Body of pancreas (tissue), 4 donors: ENCODE data around the gene ARID1A.
A peak's percentile ranks its signal among the peaks of the same experiment; 100 is the strongest.

Source experiments
- POLR2A ChIP-seq, 3 donors: fragments of 450-650 bp; IDR thresholded peaks; one replicate each; pipeline ENCODE4 v1.6.1; 2016; ENCODE audit warnings: antibody characterized with exemption in 3 of 3, mild to moderate bottlenecking in 2 of 3
- TF ChIP-seq, protein P1 (sequence below), 7 experiments: fragments of 450-650 bp in 4 of 7; fragments of 200-600 bp in 3 of 7; sonication (generic) in 3 of 7; IDR thresholded peaks; one replicate each; pipeline ENCODE4 v1.5.1; 2016 to 2019; ENCODE audit warnings: antibody characterized with exemption in 7 of 7

DNA sequence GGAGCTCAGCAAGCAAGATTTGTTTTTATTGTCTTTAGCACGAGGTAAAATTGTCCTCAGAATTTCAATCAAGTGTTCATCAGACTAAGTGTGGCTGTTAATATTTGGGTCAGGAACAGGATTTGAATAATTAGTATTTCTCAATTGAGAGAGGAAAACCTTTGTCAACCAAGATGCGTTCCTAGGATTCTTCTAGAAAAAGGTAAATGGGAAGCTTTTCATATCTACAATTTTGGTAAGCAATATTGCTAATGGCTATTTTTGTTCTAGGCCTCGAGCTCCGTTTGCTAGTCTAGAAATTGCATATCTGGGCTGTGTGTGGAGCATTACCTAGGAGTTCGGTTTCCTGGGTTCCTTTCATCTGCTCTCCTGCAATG is 87.8 kb downstream of the ARID1A start:
- TF ChIP-seq, protein P1, sequence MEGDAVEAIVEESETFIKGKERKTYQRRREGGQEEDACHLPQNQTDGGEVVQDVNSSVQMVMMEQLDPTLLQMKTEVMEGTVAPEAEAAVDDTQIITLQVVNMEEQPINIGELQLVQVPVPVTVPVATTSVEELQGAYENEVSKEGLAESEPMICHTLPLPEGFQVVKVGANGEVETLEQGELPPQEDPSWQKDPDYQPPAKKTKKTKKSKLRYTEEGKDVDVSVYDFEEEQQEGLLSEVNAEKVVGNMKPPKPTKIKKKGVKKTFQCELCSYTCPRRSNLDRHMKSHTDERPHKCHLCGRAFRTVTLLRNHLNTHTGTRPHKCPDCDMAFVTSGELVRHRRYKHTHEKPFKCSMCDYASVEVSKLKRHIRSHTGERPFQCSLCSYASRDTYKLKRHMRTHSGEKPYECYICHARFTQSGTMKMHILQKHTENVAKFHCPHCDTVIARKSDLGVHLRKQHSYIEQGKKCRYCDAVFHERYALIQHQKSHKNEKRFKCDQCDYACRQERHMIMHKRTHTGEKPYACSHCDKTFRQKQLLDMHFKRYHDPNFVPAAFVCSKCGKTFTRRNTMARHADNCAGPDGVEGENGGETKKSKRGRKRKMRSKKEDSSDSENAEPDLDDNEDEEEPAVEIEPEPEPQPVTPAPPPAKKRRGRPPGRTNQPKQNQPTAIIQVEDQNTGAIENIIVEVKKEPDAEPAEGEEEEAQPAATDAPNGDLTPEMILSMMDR (IDR thresholded peaks at IDR 0.05), result no peak
- peak in 1 of 3 donors; percentile 23 for TF ChIP-seq POLR2A (IDR thresholded peaks at IDR 0.05)
